ENCODE data around the gene ITPA.
A peak's percentile ranks its signal among the peaks of the same experiment; 100 is the strongest.

GRCh38 chr20:3258429-3258828 lies 49.1 kb downstream of the ITPA start:
- TF ChIP-seq, protein P1, sequence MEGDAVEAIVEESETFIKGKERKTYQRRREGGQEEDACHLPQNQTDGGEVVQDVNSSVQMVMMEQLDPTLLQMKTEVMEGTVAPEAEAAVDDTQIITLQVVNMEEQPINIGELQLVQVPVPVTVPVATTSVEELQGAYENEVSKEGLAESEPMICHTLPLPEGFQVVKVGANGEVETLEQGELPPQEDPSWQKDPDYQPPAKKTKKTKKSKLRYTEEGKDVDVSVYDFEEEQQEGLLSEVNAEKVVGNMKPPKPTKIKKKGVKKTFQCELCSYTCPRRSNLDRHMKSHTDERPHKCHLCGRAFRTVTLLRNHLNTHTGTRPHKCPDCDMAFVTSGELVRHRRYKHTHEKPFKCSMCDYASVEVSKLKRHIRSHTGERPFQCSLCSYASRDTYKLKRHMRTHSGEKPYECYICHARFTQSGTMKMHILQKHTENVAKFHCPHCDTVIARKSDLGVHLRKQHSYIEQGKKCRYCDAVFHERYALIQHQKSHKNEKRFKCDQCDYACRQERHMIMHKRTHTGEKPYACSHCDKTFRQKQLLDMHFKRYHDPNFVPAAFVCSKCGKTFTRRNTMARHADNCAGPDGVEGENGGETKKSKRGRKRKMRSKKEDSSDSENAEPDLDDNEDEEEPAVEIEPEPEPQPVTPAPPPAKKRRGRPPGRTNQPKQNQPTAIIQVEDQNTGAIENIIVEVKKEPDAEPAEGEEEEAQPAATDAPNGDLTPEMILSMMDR (IDR thresholded peaks at IDR 0.05; ENCODE audit: control extremely low read depth in 1 of 3, insufficient read depth in 1 of 3, low read depth in 1 of 3, low read length in 3 of 3) = peak in 1 of 3 experiments; percentile 36; a peak in 1 of 4 replicates
- TF ChIP-seq RFX5 (IDR thresholded peaks at IDR 0.05; ENCODE audit: borderline replicate concordance, low read depth, low read length) (no peak), CEBPB (IDR thresholded peaks at IDR 0.05; ENCODE audit: low read depth, low read length) (no peak), POLR2A (IDR thresholded peaks at IDR 0.05; ENCODE audit: control extremely low read depth in 1 of 2, low read depth in 2 of 2, low read length in 2 of 2) (no peak)
